Measurements from ENCODE around the gene TAOK3. TPM values are rescaled to one million over a fixed set of nuclear protein-coding genes. Genes with fewer than 3 reads are reported as not detected.

Gene TAOK3
- total RNA-seq, 2 experiments from 2014 or later, result 60.5 to 64.9 TPM

Other genes starting within 250 kb of the TAOK3 start
- gene PEBP1, start 236.8 kb downstream of the TAOK3 start, total RNA-seq, result 100 to 1,000 TPM in 1 of 2 experiments, 10 to 100 TPM in 1; 93.7 to 136 TPM
- 10 to 100 TPM; 22.6 to 26.5 TPM for gene SUDS3, start 3.6 kb upstream of the TAOK3 start, total RNA-seq